Ovary (tissue), 3 donors: Measurements from ENCODE around the gene EZR.

Experiments
- EP300 ChIP-seq: sonication (generic); formaldehyde crosslinking; IDR thresholded peaks from one replicate; pipeline ENCODE4 v1.6.1; 2017; ENCODE audit warnings: antibody characterized with exemption
- POLR2A ChIP-seq: fragments of 450-650 bp; IDR thresholded peaks from one replicate; pipeline ENCODE4 v1.6.1; 2017; ENCODE audit warnings: antibody characterized with exemption, mild to moderate bottlenecking, moderate library complexity
- TF ChIP-seq, protein P1 (sequence below), 3 donors: fragments of 450-650 bp in 2 of 3; fragments of 200-600 bp in 1 of 3; IDR thresholded peaks; one replicate each; pipeline versions ENCODE4 v1.5.1 to v1.8.0; 2016 to 2022; ENCODE audit warnings: antibody characterized with exemption in 3 of 3, mild to moderate bottlenecking in 1 of 3
- donor health status: DM: no; HTN: no; CAD: no.

DNA sequence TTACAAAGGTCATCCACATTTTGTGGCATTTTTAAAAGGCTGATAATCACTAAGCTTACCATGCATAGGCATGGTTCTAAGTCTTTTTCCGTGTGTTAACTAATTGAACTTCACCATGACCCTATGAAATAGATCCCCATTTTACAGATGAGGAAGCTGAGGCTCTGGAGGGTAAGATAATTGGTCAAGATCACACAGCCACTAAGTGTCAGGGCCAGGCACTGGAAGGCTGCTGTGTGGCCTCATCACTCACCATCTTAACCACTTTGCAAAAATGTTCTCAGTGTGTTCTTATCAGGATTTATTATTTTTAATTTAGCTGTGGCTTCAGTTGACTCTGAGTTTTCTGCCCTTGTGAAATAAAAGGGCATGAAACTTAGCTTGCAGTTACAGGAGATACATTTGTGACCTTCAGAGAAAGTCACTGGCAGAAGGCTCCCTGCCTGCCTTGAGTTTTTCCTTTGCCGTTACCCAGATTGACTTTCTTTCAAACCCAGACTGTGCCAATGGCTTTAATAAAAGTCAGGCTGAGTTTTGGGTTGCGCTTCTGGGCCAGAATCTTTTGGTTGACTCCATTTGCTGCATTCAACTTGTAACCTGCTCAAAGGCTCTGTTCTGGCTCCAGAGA, 82.0 kb downstream of the EZR start:
- TF ChIP-seq, protein P1, sequence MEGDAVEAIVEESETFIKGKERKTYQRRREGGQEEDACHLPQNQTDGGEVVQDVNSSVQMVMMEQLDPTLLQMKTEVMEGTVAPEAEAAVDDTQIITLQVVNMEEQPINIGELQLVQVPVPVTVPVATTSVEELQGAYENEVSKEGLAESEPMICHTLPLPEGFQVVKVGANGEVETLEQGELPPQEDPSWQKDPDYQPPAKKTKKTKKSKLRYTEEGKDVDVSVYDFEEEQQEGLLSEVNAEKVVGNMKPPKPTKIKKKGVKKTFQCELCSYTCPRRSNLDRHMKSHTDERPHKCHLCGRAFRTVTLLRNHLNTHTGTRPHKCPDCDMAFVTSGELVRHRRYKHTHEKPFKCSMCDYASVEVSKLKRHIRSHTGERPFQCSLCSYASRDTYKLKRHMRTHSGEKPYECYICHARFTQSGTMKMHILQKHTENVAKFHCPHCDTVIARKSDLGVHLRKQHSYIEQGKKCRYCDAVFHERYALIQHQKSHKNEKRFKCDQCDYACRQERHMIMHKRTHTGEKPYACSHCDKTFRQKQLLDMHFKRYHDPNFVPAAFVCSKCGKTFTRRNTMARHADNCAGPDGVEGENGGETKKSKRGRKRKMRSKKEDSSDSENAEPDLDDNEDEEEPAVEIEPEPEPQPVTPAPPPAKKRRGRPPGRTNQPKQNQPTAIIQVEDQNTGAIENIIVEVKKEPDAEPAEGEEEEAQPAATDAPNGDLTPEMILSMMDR (IDR thresholded peaks at IDR 0.05), result no peak
- TF ChIP-seq POLR2A (no peak), EP300 (no peak)
